OCI-M1 (cell line): ENCODE results near the gene ASPSCR1.
A peak's percentile ranks its signal among the peaks of the same experiment; 100 is the strongest.
"Not testable (repeated sequence)": the region's sequence is repeated elsewhere in the genome, so short reads cannot be mapped to it uniquely, and the experiment has no call there.

Source experiments
- DNase-seq: peaks from one replicate; lab custom pipeline; 2025; lab: John Stamatoyannopoulos, UW

The ASPSCR1 gene

DNA sequence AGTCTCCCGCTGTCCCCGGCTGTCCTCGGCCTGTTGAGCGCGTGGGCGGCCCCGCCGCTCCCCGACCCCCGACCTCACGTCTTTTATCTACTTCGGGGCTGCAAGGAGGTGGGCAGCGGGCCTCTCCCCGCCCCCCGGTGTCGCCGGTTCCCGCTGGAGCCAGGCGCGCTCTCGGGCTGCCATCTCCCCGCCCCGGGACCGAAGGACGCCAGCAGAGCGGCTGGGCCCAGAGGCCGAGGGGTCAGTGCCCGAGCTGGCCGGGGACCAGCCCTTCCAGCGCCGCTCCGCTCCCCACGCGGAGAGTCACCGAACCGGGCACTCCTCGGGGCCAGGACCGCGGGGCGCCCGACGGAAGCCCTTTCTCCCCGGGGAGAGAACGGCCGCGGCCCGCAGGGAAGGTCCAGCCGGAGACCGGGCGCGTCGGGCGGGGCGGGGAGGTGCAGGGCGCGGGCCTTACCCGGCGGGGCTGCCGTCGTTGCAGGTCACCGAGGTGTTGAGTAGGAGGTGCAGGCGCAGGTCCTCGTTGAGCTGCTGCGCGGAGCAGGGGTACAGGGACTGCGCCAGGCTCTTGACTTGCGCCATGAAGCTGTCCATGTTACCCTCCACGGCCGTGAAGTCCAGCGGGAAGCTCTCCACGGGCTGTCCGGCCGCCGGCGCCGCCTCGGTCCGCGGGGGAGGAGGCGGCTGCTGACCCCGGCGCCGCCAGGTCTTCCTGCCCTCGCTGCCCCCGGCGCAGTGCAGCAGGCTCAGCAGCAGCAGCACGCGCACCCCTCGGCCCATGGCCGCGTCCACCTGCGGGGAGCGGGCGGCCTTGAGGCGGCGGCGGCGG, 17.1 kb upstream of the ASPSCR1 start:
- DNase-seq: no peak

DNA sequence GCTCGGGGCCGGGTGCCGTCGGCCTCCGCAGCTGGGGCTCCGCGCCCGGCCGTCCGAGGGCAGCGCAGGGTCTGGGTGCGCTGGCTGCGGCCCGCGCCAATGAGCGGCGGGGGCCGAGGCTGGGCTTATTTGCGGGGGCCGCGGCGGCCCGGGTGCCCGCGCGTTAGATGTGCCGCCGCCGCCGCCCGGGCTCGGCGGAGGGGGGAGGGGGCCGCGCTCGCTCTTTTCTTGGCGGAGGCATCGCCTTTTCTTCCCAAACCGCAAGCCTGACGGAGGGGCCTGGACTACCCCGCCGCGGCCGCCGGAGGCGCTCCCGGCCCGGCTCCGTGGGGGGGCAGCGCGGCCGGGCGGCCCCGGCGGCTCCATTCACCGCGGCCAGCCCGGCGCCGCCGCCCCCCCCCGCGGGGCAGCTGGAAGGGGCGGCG, 16.3 kb upstream of the ASPSCR1 start, which contains the start of gene NOTUM:
TSS of gene NOTUM (minus strand) at position 101 of the 425 bp plus-strand sequence. CDS start 278 bp downstream, outside the sequence.
- DNase-seq: peak; percentile 40

DNA sequence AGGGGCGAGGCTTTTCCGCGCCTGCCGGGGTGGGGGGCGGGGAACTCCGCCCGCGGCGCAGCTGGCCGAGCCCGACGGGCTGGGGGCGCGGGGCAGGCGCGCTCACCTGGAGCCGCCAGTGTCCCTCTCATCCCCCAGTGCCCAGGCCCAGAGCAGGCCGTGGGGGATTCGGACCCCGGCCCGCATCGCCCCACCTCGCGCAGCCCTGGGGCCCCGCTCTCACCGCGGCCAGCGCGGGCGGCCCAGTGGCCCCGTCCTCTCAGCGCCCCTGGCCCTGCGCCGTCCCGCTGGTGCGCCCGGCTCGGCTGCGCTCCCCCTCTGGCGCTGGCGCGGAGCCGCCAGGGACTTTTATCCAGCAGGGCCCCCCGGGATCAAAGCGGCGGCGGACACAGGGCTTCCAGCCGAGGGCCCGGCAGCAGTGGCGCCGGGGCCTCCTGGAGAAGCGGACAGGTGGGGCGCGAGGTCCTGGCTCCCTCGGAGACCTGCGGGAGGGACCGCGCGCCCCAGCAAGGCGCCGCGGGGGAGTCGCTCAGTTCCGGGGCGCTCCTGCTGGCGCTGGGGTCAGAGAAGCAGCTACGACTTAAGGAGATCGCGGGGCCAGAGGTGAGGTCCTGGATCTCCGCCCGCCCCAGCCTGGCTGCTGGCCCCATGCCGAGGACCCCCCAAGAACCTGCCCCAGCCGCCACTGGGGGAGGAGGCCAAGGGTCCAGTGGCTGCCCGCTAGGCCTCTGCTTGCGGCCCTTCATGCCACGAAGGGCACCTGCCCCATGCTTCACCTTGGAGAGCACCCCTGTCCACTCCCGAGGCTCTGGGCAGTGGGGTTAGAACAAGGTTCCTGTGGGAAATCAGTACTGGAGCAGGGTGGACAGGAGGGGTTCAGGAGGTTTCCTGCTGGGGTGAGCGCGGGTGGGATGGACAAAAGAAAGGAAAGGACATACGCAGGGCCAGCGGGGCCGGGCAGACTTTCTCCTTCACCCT, 15.6 kb upstream of the ASPSCR1 start:
- DNase-seq: no peak

DNA sequence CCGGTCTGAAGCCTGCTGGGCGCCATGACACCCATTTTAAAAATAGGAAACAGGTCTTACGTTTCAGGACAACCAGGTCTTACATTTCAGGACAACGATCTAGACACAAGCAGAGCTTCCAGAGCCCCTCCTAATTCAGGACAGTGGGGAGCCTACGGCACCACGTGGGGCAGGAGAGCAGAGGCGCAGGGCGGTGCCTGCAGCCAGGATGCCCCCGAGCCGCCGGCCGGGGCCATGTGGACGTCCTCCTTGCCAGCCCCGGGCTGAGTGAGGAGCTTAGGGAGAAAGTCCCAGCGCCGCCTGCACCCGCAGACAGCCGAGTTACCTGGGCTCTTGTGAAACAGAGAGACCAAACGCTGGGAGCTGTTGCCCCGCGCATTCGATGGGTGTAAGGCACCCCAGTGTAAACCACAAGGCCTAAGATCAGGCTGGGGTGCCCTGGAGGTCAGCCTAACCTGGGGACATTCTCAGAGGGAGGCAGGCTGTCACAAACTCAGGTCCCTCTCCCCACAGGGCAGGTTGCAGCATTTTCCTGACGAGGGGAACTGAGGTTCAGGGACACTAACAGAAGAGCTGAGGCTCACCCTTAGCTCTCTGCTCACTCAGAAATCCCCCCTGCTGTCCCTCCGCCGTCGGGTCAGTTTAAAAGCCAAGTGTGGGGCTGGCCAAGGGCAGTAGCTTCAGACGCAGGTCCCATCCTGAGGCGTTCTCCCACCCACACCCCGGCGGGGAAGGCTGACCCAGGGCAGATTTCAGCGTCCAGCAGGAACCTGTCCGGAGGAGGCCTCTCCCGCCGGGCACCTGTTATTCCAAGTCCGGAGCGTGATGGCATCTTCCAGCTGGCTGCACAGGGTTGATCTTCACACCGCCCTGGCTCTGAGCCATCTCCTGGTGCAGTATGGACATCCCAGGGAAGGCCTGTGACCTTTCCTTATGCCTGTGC, 14.7 kb upstream of the ASPSCR1 start:
- DNase-seq: no peak

DNA sequence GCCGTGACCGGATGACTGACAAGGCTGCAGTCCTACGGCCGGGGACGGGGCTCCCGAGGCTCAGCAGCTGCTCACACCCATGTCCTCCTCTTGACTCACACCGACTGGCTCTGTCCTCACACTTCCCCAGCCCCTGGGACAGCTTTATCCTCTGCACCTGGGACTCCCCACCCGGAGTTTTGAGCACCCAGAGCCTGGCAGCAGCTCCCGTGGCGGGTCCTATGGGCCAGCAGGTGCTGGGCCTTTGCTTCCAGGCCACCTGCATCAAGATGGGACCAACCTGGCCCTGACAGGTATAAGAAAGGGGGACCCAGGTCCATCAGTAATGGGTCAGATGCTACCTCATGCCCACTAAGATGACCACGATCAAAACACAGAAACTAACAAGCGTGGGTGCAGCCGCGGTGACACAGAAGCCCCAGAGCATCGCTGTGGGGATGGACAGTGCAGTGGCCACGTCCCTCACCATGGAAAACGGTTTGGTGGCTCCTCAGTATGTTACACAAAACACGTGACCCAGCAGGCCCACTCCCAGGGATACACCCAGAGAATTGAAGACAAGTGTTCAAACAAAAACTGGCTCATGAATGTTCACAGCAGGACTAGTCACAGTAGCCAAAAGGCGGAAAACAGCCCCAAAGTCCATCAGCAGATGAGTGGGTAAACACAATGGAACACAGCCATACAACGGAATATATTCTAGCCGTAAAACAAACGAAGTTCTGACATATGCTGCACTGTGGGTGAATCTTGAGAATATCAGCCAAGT, 13.2 kb upstream of the ASPSCR1 start:
- DNase-seq: no peak

DNA sequence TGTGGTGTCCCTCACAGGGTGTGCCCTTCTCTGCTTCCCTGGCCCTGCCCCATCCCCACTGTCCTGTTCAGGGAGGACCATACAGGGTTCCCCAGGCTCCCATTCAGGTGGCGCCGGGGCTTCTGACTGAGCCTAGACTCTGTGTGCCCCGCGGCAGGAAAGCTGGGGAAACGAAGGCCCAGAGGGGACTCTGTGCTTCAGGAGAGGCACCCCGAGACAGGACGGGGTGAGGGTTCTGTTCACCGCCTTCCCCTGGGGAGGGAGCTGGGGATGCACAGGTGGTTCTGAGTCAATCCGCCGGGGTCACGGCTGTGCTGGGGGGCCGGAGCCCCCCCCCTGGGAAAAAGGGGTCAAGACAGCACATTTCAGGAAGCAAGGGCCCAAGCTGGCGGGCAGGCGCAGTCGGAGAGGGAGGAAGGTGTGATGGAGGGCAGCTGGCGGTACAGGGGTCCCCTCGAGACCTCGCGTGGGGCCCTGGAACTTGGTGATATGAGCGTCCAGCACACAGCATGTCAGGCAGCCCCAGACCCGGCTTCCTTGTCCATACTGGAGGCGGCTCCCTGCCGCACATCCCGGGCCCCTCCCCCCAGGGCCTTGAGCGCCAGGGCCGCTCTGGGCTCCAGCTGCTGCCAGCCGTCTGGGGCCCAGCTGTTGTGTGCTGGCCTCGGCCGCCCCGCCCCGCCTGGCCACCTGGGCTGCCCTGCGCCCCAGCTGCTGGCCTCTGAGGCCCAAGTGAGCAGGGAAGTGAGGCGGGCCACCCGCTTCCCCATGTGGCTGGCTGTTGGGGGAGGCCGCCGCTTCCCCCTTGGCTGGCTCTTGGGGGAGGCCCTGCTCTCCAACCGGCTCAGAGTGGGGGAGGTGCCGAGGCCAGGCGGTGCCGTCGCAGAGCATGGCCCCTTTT, 10.8 kb upstream of the ASPSCR1 start:
- no peak for DNase-seq

DNA sequence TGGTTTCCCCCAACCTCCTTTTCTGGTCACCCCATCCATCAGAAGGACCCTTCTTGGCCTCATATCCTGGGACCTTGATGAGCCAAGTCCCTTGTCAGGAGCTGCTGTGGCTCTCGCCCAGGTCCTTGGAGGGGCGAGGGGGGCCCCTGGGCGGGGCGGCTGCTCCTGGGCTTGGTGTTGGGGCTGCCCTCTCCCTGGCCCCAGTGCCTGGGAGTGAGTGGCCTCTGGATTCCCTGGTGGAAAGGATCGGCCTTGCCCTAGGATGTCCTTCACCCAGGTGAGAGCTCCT, 10.2 kb upstream of the ASPSCR1 start:
- no peak for DNase-seq

DNA sequence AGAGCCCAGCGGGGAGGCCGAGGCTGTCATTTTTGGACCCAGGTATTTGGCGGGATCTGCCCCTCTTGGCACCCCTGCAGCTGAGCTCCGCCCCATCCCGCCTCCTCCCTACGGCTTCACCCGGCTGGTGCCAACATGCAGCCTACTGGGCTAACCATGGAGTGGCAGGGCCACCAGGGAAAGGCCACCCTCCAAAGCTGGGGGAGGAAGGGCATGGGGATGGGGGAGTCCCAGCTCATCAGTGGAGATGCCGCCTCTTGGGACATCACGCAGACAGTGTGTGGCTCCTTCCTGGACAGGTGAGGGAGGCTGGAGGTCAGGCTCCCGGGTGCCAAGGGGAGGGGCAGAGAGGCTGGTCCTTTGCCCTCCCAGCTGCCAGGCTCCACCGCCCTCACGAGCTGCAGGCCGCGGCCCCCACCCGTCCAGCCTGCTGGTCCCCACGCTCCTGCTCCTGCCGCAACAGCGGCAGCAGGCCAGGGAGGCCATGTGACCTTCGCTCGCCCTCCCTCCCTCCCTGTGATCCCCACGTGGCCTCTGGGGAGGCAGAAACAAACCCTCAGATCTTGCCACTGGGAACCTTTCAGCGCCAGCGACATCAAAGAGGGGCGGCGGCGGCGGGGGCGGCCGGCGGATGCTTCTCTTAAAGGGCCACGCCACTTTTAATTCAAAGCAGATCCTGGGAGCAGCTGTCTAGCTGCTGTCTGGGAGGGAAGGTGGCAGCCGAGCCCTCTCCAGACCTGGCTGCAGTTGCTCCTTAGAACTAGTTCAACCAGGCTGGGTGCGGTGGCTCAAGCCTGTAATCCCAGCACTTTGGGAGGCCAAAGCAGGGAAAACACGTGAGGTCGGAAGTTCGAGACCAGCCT, 9.7 kb upstream of the ASPSCR1 start:
- peak; percentile 88 for DNase-seq

DNA sequence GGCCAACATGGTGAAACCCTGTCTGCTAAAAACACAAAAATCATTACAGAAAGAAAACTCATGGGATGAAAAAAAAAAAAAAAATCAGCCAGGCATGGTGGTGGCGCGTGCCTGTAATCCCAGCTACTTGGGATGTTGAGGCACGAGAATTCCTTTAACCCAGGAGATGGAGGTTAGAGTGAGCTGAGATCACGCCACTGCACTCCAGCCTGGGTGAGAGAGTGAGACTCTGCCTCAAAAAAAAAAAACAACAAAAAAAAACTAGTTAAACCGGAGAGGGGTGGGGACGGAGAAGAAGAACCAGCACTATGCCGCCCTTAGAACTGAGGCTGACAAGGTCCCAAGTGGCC, 9.1 kb upstream of the ASPSCR1 start:
- DNase-seq: no peak

DNA sequence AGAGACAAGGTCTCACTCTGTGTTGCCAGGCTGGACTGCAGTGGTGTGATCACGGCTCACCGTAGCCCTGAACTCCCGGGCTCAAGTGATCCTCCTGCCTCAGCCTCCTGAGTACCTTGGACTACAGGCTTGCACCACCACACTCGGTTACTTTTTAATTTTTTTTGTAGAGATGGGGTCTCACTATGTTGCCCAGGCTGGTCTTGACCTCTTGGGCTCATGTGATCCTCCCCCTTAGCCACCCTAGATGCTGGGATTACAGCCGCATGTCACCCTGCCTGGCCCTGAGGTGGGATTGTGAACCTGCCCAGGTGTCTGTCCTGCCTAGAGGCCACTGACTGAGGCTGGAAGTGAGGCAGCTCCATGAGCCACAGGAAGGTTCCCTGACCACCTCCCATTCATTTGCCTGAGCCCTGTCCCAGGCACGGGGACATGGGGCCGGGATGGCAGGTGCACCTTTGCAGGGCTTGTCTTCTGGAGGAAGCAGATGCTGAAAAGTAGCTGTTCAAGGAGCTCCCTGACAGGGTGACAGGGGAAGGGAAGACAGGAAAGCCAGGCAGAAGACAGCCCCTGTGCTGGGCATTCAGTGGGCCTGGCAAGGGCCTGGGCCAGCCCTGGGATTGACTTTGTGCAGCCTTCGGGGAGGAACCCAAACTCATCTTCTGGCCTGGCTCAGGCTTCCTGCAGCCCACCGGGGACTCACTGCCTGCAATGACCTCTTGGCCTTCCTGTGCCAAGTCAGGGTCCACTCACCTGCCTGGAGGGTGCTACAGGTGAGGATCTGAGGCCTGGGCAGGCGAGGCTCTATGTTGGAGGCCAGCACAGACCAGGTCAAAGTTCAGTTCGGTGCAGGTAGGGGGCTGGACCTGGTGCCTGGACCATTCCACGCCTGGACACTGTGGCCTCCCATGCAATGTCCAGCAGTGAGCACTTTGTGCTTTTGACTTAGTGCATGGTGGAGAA, 8.3 kb upstream of the ASPSCR1 start:
- DNase-seq: no peak

DNA sequence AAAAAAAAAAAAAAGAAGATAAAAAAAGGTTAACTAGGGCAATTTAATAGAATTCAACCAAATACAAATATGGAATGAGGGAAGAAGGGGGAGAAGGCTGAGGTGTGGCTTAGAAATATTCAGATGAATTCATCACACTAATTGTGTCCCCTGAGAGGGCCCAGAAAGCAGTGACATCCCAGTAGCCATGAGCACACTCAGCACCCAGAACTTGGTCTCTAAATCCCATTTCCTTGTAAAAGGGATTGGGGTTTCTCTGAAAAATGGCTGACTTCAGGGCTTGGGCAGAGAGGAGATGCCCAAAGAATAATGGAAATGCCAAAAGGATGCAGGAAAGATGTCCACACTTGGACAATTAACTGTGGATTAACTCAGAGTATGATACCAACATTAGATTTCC, 4.0 kb upstream of the ASPSCR1 start:
- no peak for DNase-seq

DNA sequence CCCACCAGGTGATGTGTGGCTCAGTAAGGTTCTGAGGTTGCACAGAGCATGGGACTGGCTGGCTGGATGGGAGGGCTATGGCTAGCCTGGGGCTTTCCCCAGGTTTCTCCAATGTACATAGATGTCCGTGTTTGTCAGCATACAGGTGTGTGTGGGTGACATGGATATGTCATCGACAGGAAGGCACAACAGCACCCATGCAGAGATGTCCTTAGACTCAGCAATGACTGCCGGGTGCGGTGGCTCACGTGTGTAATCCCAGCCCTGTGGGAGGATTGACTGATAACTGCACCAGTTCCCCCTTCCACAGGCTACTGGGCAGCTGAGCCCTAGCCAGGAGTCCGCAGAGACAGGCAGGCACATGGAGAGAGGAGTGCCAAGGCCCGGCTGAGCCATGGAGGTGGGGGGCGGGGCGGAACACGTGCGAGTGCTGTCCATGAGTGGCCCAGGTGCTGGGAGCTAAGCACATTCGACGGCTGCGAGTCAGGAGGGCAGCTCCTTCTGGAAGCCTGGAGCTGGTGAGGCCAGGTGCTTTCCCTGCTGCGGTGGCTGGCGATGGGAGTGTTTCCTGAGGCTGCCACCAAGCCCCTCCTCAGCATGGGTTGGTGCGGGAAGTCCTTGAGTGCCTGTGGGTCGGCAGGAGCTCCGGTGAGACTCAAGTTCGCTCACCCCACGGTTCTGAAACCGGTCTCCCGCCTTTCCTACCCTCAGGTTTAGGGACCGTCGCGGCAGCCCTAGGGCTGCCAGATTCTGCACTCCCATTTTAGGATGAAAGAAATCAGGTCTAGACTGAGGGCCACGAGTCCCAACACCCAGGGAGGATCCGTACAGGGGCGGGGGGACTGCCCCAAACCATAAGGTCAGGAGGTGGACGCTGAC, 858 bp upstream of the ASPSCR1 start:
- peak; percentile 64 for DNase-seq

DNA sequence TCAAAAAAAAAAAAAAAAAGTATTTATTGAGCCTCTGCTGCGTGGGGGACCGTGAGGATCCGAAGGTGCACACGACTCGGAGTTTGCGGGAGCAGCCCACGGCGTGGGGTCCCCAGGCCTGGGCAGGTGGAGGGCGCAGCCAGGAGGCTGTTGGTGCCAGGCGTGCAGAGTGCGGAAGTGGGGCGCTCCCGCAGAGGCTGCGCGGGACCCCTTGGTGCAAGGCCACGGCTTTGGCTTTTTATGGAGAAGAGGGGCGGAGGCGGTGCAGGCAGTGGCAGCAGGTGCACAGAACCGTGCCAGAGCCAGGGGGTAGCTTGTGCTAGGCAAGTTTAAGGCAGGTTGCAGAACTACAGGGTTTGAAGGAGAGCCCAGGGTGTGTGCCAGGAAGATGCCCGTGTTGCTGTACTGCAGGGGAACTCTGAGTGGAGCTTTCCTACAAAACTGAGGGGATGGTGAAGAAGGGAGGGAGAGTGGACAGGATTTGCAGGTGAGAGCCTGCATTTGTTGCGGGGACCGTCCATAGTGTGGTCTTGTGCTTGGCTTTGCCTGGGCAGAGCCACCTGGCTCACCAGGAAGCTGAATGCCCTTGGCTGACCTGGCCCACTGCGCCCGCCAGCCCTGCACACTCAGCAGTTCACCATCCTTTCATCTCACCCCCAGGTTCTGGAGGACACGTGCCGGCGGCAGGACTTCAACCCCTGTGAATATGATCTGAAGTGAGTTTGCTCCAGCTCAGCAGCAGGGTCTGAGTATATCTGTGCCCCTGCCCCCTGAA, 1.3 kb downstream of the ASPSCR1 start:
- no peak for DNase-seq

DNA sequence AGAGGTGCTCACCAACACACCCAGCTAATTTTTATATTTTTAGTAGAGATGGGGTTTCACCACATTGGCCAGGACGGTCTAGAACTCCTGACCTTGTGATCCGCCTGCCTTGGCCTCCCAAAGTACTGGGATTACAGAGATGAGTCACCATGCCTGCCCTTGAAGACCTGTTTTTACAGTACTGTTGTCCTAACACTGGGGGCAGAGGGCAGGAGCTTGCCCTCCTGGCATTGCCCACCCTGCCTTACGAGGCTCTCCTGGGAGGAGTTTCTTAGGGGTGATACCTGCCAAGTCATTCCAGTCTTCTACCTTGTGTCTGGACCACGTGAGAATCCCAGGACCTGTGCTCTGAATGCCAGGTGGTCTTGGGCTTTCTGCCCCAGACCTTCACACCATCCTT, 2.7 kb downstream of the ASPSCR1 start:
- DNase-seq: no peak

DNA sequence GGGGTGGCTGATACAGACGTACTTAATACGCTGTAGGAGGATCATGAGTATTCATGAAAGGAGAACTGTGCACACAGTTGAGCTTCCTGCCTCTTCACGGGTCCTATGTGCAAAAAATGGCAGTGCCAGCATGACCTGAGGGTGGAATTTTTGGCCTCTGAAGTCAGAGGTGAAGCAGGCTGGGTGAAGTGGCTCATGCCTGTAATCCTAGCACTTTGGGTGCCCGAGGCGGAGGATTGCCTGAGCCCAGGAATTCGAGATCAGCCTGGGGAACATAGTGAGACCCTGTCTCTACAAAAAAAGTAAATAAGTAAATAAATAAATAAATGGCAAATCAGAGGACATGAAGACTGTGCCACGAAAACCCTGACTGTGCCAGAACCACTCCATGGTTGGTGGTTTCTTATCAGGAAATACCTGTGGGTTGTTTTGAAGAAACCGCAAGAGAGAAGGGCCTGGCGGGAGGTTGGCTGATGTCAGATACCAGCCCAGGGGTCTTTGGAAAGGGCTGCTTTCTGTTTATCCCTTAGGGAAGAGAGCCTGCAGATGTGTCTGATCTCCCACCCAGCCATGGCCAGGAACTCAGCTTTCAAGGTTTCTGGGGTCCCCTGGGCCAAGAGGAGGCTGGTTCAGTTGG, 3.4 kb downstream of the ASPSCR1 start:
- DNase-seq: peak; percentile 63

DNA sequence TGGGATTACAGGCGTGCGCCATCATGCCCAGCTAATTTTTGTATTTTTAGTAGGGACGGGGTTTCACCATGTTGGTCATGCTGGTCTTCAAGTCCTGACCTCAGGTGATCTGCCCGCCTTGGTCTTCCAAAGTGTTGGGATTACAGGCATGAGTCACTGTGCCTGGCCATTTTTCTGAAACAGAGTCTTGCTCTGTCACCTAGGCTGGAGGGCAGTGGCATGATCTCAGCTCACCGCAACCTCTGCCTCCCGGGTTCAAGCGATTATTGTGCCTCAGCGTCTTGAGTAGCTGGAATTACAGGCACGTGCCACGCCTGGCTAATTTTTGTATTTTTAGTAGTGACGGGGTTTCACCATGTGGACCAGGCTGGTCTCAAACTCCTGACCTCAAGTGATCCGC, 4.1 kb downstream of the ASPSCR1 start:
- not testable (repeated sequence) for DNase-seq
